ENCODE results near the gene SLC4A2. TPM values are rescaled to one million over a fixed set of nuclear protein-coding genes. Genes with fewer than 3 reads are reported as not detected.

SLC4A2 gene
- total RNA-seq, 2 donors from 2014 or later: 265 to 284 TPM

DNA sequence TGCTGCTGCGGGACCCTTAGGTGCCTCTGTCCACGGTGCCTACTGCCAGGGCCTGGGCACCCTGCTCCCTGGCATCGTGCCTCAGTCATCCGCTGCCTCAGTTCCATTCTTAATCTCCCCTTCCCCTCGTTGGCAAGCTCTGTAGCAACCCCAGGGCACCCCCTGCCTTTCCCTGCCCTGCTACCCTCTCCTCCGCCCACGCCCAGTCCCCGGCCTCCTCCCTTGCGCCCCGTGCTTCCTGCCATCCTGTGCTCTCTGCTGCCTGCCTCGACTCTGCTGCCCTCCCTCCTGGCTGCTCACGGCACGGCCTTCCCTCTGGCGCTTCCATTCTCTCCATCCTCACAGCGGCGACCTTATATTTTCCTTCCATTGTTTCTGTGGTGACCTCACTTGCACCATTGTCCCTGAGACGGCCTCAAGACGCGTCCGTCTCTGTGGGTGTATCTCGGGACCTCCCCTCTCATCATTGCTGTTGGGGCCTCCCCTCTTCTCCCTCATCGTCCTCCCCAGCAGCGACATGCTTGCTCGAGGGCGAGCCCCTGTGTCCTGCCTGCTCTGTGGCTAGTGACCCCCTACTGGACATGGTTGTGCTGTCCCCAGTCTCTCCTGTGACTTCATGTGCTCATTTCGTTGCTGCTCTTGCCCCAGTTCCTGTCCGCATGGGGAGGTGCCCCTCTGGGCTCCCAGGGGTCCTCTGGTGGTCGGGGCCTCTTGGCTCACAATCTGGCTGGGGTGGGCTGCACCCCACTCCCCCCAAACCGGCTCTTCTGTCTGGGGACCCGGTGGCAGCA is 62.2 kb downstream of the SLC4A2 start:
- Histone ChIP-seq H3K9ac (ENCODE audit: extremely low read depth, low read length, poor library complexity, severe bottlenecking) (no peak overlapping the region), H3K4me3 (ENCODE audit: low read length) (no peak overlapping the region), H3K9me3 (ENCODE audit: control insufficient read depth, low read length) (no peaks in the 10 kb centered on the region), H3K27ac (ENCODE audit: low read depth, low read length) (no peak overlapping the region), H3K36me3 (ENCODE audit: control insufficient read depth, insufficient read depth, low read length) (peaks cover 34% of the 10 kb centered on the region), H3K27me3 (ENCODE audit: control insufficient read depth, insufficient read depth, low read length, poor library complexity, severe bottlenecking) (no peaks in the 10 kb centered on the region), H3K4me1 (ENCODE audit: control insufficient read depth, insufficient read depth, low read length) (peaks cover 2% of the 10 kb centered on the region)
- H3K4me3 Mint-ChIP-seq: no peak overlapping the region
- TF ChIP-seq, protein P1, sequence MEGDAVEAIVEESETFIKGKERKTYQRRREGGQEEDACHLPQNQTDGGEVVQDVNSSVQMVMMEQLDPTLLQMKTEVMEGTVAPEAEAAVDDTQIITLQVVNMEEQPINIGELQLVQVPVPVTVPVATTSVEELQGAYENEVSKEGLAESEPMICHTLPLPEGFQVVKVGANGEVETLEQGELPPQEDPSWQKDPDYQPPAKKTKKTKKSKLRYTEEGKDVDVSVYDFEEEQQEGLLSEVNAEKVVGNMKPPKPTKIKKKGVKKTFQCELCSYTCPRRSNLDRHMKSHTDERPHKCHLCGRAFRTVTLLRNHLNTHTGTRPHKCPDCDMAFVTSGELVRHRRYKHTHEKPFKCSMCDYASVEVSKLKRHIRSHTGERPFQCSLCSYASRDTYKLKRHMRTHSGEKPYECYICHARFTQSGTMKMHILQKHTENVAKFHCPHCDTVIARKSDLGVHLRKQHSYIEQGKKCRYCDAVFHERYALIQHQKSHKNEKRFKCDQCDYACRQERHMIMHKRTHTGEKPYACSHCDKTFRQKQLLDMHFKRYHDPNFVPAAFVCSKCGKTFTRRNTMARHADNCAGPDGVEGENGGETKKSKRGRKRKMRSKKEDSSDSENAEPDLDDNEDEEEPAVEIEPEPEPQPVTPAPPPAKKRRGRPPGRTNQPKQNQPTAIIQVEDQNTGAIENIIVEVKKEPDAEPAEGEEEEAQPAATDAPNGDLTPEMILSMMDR (conservative IDR thresholded peaks at IDR 0.05): no peak
- peaks cover 4% of the 10 kb centered on the region for H3K27me3 Mint-ChIP-seq (ENCODE audit: insufficient read depth)
- no peak for DNase-seq
- 89 to 91% methylated on average over 18 to 30 of the region's 30 CpGs for WGBS, 2 experiments (ENCODE audit: insufficient coverage in 1 of 2, insufficient read length in 1 of 2)
- peaks cover 50% of the 10 kb centered on the region for H3K36me3 Mint-ChIP-seq (ENCODE audit: low read depth)
- H3K9me3 Mint-ChIP-seq: no peaks in the 10 kb centered on the region
- H3K27ac Mint-ChIP-seq: no peak overlapping the region
- H3K4me1 Mint-ChIP-seq: peaks cover 2% of the 10 kb centered on the region

- Histone ChIP-seq H3K36me3 (ENCODE audit: control insufficient read depth, insufficient read depth, low read length) (peaks cover 32% of the 10 kb centered on the region), H3K27ac (ENCODE audit: low read depth, low read length) (no peak overlapping the region), H3K27me3 (ENCODE audit: control insufficient read depth, insufficient read depth, low read length, poor library complexity, severe bottlenecking) (no peaks in the 10 kb centered on the region), H3K9me3 (ENCODE audit: control insufficient read depth, low read length) (no peaks in the 10 kb centered on the region), H3K4me1 (ENCODE audit: control insufficient read depth, insufficient read depth, low read length) (peaks cover 4% of the 10 kb centered on the region), H3K9ac (ENCODE audit: extremely low read depth, low read length, poor library complexity, severe bottlenecking) (no peak overlapping the region), H3K4me3 (ENCODE audit: low read length) (no peak overlapping the region)
- TF ChIP-seq, protein P1 (conservative IDR thresholded peaks at IDR 0.05): peak; percentile 24
- Mint-ChIP-seq H3K4me1 (peaks cover 2% of the 10 kb centered on the region), H3K27me3 (ENCODE audit: insufficient read depth) (peaks cover 4% of the 10 kb centered on the region), H3K9me3 (no peaks in the 10 kb centered on the region), H3K36me3 (ENCODE audit: low read depth) (peaks cover 50% of the 10 kb centered on the region), H3K4me3 (no peak overlapping the region), H3K27ac (no peak overlapping the region)
- WGBS, 2 experiments (ENCODE audit: insufficient coverage in 1 of 2, insufficient read length in 1 of 2): 79 to 84% methylated on average over 21 to 24 of the region's 24 CpGs
- DNase-seq: no peak
Measured at GRCh38 chr7:151122276-151122675, 62.9 kb downstream of the SLC4A2 start.

DNA sequence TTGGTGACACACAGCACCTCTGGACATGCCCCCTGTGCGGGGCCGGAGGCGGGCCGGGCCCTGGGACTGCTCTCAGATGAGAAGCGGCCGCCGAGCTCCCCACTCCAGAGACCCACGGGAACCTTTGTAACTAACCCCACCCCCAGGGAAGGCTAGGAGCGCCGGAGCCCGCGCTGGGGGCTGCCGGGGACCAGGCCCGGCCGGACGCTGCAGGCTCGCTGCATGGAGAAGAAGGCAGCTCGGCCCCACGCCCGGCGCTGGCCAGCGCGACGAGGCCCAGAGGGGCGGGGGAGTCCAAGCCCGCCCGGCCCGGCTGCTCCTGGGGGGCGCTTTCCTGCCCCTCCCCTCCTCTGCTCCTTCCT is 63.4 kb downstream of the SLC4A2 start:
- TF ChIP-seq, protein P1 (conservative IDR thresholded peaks at IDR 0.05): no peak
- no peaks in the 10 kb centered on the region for H3K9me3 ChIP-seq (ENCODE audit: control insufficient read depth, low read length)
- Mint-ChIP-seq H3K36me3 (ENCODE audit: low read depth) (peaks cover 55% of the 10 kb centered on the region), H3K27ac (no peak overlapping the region), H3K4me3 (no peak overlapping the region), H3K9me3 (no peaks in the 10 kb centered on the region), H3K27me3 (ENCODE audit: insufficient read depth) (peaks cover 4% of the 10 kb centered on the region), H3K4me1 (peaks cover 2% of the 10 kb centered on the region)
- H3K27ac ChIP-seq (ENCODE audit: low read depth, low read length): no peak overlapping the region
- no peaks in the 10 kb centered on the region for H3K27me3 ChIP-seq (ENCODE audit: control insufficient read depth, insufficient read depth, low read length, poor library complexity, severe bottlenecking)
- peaks cover 31% of the 10 kb centered on the region for H3K36me3 ChIP-seq (ENCODE audit: control insufficient read depth, insufficient read depth, low read length)
- DNase-seq: no peak
- peaks cover 4% of the 10 kb centered on the region for H3K4me1 ChIP-seq (ENCODE audit: control insufficient read depth, insufficient read depth, low read length)
- no peak overlapping the region for H3K4me3 ChIP-seq (ENCODE audit: low read length)
- WGBS, 2 experiments (ENCODE audit: insufficient coverage in 1 of 2, insufficient read length in 1 of 2): 94 to 100% methylated on average over 3 to 29 of the region's 29 CpGs
- no peak overlapping the region for H3K9ac ChIP-seq (ENCODE audit: extremely low read depth, low read length, poor library complexity, severe bottlenecking)
